Neural progenitor cell (in vitro differentiated cells): ENCODE data around the gene QSOX1.

Experiments used
- EZH2 ChIP-seq: fragments of 200-600 bp; sonication (generic); IDR thresholded peaks from 2 replicates; pipeline ENCODE4 v1.6.1; 2017; ENCODE audit warnings: antibody characterized with exemption, mild to moderate bottlenecking, moderate library complexity
- EZH2phosphoT487 ChIP-seq: fragments of 200-600 bp; sonication (generic); IDR thresholded peaks from 2 replicates; pipeline ENCODE4 v1.6.1; 2017; ENCODE audit warnings: antibody characterized with exemption
- TF ChIP-seq, protein P1 (sequence below): fragments of 200-600 bp; sonication (generic); IDR thresholded peaks from 2 replicates; pipeline ENCODE4 v1.5.1; 2017; ENCODE audit warnings: antibody characterized with exemption, mild to moderate bottlenecking

DNA sequence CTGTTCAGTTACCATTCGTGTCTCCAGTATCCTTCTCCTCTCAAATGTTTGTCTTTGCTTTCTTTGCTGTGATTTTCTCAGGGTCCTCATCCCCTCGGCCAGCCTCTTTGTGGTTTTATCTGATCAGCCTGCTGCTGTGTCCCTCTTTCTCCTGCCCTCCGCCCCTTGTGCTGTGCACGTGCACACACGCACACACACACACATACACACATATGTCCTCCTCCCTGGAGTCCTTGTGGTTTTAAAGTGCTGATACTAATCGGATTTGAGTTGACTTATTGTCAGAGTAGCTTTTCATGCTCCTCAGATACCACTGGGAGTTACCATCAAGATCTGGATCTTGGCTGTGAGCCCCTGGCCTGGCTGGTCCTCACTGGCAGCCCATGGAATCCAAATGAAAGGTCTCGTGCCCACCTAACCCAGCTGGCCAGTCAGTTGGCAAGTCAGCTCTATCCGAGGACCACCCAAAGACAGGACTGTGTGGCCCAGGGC lies 34.1 kb downstream of the QSOX1 start:
- TF ChIP-seq, protein P1, sequence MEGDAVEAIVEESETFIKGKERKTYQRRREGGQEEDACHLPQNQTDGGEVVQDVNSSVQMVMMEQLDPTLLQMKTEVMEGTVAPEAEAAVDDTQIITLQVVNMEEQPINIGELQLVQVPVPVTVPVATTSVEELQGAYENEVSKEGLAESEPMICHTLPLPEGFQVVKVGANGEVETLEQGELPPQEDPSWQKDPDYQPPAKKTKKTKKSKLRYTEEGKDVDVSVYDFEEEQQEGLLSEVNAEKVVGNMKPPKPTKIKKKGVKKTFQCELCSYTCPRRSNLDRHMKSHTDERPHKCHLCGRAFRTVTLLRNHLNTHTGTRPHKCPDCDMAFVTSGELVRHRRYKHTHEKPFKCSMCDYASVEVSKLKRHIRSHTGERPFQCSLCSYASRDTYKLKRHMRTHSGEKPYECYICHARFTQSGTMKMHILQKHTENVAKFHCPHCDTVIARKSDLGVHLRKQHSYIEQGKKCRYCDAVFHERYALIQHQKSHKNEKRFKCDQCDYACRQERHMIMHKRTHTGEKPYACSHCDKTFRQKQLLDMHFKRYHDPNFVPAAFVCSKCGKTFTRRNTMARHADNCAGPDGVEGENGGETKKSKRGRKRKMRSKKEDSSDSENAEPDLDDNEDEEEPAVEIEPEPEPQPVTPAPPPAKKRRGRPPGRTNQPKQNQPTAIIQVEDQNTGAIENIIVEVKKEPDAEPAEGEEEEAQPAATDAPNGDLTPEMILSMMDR, result no peak
- no peak for TF ChIP-seq EZH2
- TF ChIP-seq EZH2phosphoT487, result no peak
